ENCODE data around the gene DNER.
"Not testable (repeated sequence)": the region's sequence is repeated elsewhere in the genome, so short reads cannot be mapped to it uniquely, and the experiment has no call there.

- TF ChIP-seq POLR2A, POLR2AphosphoS5, EP300 (IDR thresholded peaks at IDR 0.05): not testable (repeated sequence)
- TF ChIP-seq, protein P1, sequence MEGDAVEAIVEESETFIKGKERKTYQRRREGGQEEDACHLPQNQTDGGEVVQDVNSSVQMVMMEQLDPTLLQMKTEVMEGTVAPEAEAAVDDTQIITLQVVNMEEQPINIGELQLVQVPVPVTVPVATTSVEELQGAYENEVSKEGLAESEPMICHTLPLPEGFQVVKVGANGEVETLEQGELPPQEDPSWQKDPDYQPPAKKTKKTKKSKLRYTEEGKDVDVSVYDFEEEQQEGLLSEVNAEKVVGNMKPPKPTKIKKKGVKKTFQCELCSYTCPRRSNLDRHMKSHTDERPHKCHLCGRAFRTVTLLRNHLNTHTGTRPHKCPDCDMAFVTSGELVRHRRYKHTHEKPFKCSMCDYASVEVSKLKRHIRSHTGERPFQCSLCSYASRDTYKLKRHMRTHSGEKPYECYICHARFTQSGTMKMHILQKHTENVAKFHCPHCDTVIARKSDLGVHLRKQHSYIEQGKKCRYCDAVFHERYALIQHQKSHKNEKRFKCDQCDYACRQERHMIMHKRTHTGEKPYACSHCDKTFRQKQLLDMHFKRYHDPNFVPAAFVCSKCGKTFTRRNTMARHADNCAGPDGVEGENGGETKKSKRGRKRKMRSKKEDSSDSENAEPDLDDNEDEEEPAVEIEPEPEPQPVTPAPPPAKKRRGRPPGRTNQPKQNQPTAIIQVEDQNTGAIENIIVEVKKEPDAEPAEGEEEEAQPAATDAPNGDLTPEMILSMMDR (IDR thresholded peaks at IDR 0.05) = not testable (repeated sequence)
Observed at GRCh38 chr2:229373311-229373710, 341.0 kb downstream of the DNER start.
